Measurements from ENCODE around the gene THEM4. TPM values are rescaled to one million over a fixed set of nuclear protein-coding genes. Genes with fewer than 3 reads are reported as not detected.

THEM4 gene
- total and polyA plus RNA-seq, 2 experiments from 2014 or later = 13.4 to 20.4 TPM

- no peaks in the 10 kb centered on the region for H3K36me3 Mint-ChIP-seq (ENCODE audit: low read depth)
- Histone ChIP-seq H4K20me1 (replicated peaks; ENCODE audit: insufficient read depth) (no peaks in the 10 kb centered on the region), H3K4me2 (peak overlapping the region; percentile 96), H3K4me1 (ENCODE audit: insufficient read depth) (peaks cover 21% of the 10 kb centered on the region), H3K9me2 (ENCODE audit: insufficient read depth) (no peaks in the 10 kb centered on the region), H2AFZ (peak overlapping the region; percentile 99), H3K27me3 (ENCODE audit: insufficient read depth) (peaks cover 45% of the 10 kb centered on the region), H3K4me3 (peak overlapping the region; percentile 84), H3K79me2 (replicated peaks; ENCODE audit: insufficient read depth) (no peaks in the 10 kb centered on the region), H3F3A (replicated peaks; ENCODE audit: low read depth) (peaks cover 5% of the 10 kb centered on the region; the same call in 1 of the 2 replicates), H3K27ac (ENCODE audit: low read depth) (no peak overlapping the region), H3K36me3 (ENCODE audit: insufficient read depth) (no peaks in the 10 kb centered on the region)
- peak; percentile 76 for DNase-seq (ENCODE audit: low spot score)
- H3K27me3 Mint-ChIP-seq (ENCODE audit: insufficient read depth, low read depth, poor library complexity) = peaks cover 30% of the 10 kb centered on the region
- H3K4me1 Mint-ChIP-seq = peaks cover 25% of the 10 kb centered on the region
- peak overlapping the region; percentile 86 for H3K4me3 Mint-ChIP-seq
- H3K27ac Mint-ChIP-seq = no peak overlapping the region
- TF ChIP-seq ZNF462 (CRISPR knock-in tag; IDR thresholded peaks at IDR 0.05) = no peak
- no peak for TF ChIP-seq ETS1 (IDR thresholded peaks at IDR 0.05)
- ATAC-seq = peak; percentile 18
- H3K9me3 Mint-ChIP-seq = peaks cover 4% of the 10 kb centered on the region; the same call in 2 of the 3 replicates
These were observed 70.9 kb downstream of the THEM4 start for GRCh38 chr1:151838222-151839081.

GRCh38 chr1:151837884-151838221, 71.5 kb downstream of the THEM4 start:
- Mint-ChIP-seq H3K9me3 (peaks cover 4% of the 10 kb centered on the region; the same call in 2 of the 3 replicates), H3K4me1 (peaks cover 25% of the 10 kb centered on the region), H3K27ac (no peak overlapping the region), H3K27me3 (ENCODE audit: insufficient read depth, low read depth, poor library complexity) (peaks cover 33% of the 10 kb centered on the region), H3K4me3 (peak overlapping the region; percentile 72), H3K36me3 (ENCODE audit: low read depth) (no peaks in the 10 kb centered on the region)
- ATAC-seq = no peak
- peak; percentile 41 for TF ChIP-seq EZH2 (IDR thresholded peaks at IDR 0.05; ENCODE audit: low read depth, unreplicated experiment)
- TF ChIP-seq ZNF331 (CRISPR knock-in tag; IDR thresholded peaks at IDR 0.05; ENCODE audit: low read depth) = no peak
- Histone ChIP-seq H3K4me2 (peak overlapping the region; percentile 96), H3K79me2 (replicated peaks; ENCODE audit: insufficient read depth) (no peaks in the 10 kb centered on the region), H4K20me1 (replicated peaks; ENCODE audit: insufficient read depth) (no peaks in the 10 kb centered on the region), H3K36me3 (ENCODE audit: insufficient read depth) (no peaks in the 10 kb centered on the region), H3K9me2 (ENCODE audit: insufficient read depth) (no peaks in the 10 kb centered on the region), H3K27ac (ENCODE audit: low read depth) (no peak overlapping the region), H3F3A (replicated peaks; ENCODE audit: low read depth) (peaks cover 5% of the 10 kb centered on the region; the same call in 1 of the 2 replicates), H3K4me1 (ENCODE audit: insufficient read depth) (peaks cover 21% of the 10 kb centered on the region), H3K27me3 (ENCODE audit: insufficient read depth) (peaks cover 44% of the 10 kb centered on the region), H2AFZ (peak overlapping the region; percentile 85), H3K4me3 (peak overlapping the region; percentile 84)
- DNase-seq (ENCODE audit: low spot score) = peak; percentile 43
